Measurements from ENCODE around the gene SSTR4.

GRCh38 chr20:23065266-23066201, 30.4 kb downstream of the SSTR4 start:
- TF ChIP-seq CTCF (conservative IDR thresholded peaks at IDR 0.05; ENCODE audit: low read length) (no peak), EZH2phosphoT487 (IDR thresholded peaks at IDR 0.05; ENCODE audit: borderline replicate concordance) (no peak)
